H1 (cell line): ENCODE results near the gene SPINT2.
"Not testable (repeated sequence)": the region's sequence is repeated elsewhere in the genome, so short reads cannot be mapped to it uniquely, and the experiment has no call there.

Source experiments
- CTCF ChIP-seq, 3 experiments: IDR thresholded peaks; 1 replicate in 2 of 3; 2 replicates in 1 of 3; pipeline versions ENCODE4 v1.5.1 to v1.6.1; 2011; ENCODE audit warnings: low read length in 3 of 3, mild to moderate bottlenecking in 3 of 3, inconsistent platforms in 2 of 3, low read depth in 1 of 3, moderate library complexity in 1 of 3; ENCODE audit not compliant: insufficient read depth in 1 of 3; ENCODE audit errors: control extremely low read depth in 1 of 3
- POLR2AphosphoS5 ChIP-seq: IDR thresholded peaks from 2 replicates; pipeline ENCODE4 v1.6.1; 2011; ENCODE audit warnings: low read depth, low read length
- SIX5 ChIP-seq: IDR thresholded peaks from 2 replicates; pipeline ENCODE4 v1.6.1; 2011; ENCODE audit warnings: mild to moderate bottlenecking, low read depth, low read length
- TCF12 ChIP-seq: IDR thresholded peaks from 2 replicates; pipeline ENCODE4 v1.6.1; 2011; ENCODE audit warnings: low read depth, mild to moderate bottlenecking, low read length
- USF2 ChIP-seq: IDR thresholded peaks from 2 replicates; pipeline ENCODE4 v1.6.1; 2011; ENCODE audit warnings: low read length, improper control_type of control experiment

- TF ChIP-seq CTCF (IDR thresholded peaks at IDR 0.05; ENCODE audit: control extremely low read depth in 1 of 3, insufficient read depth in 1 of 3, low read depth in 1 of 3, low read length in 3 of 3); POLR2AphosphoS5; SIX5; USF2; TCF12: not testable (repeated sequence)
Measured at GRCh38 chr19:38261942-38262341, 2.4 kb upstream of the SPINT2 start.
